Ramos (cell line): ENCODE measurements around the gene CEP170B.
"Not testable (repeated sequence)": the region's sequence is repeated elsewhere in the genome, so short reads cannot be mapped to it uniquely, and the experiment has no call there.

ENCODE experiments used
- in situ Hi-C: fragments of 300-500 bp; cut with MboI; formaldehyde crosslinking; loops from one replicate; pipeline ENCODE4 v1.14.3; 2022; ENCODE audit warnings: low sequenced_read_pairs; ENCODE audit not compliant: unreplicated experiment

CEP170B gene

GRCh38 chr14:104900639-104901512 is 35.8 kb downstream of the CEP170B start:
- in situ Hi-C loops: no loop called here

GRCh38 chr14:104903990-104904389 is 38.9 kb downstream of the CEP170B start:
- in situ Hi-C loops: no loop called here

GRCh38 chr14:104904650-104905578 is 39.8 kb downstream of the CEP170B start:
- in situ Hi-C loops: not testable (repeated sequence)

DNA sequence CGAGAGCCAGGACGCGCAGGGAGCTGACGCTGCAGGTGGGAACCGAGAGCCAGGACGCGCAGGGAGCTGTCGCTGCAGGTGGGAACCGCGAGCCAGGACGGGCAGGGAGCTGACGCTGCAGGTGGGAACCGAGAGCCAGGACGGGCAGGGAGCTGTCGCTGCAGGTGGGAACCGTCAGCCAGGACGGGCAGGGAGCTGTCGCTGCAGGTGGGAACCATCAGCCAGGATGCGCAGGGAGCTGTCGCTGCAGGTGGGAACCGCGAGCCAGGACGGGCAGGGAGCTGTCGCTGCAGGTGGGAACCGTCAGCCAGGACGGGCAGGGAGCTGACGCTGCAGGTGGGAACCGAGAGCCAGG is 40.5 kb downstream of the CEP170B start:
- in situ Hi-C loops: not testable (repeated sequence)

GRCh38 chr14:104908303-104908702 is 43.2 kb downstream of the CEP170B start:
- in situ Hi-C loops: no loop called here

DNA sequence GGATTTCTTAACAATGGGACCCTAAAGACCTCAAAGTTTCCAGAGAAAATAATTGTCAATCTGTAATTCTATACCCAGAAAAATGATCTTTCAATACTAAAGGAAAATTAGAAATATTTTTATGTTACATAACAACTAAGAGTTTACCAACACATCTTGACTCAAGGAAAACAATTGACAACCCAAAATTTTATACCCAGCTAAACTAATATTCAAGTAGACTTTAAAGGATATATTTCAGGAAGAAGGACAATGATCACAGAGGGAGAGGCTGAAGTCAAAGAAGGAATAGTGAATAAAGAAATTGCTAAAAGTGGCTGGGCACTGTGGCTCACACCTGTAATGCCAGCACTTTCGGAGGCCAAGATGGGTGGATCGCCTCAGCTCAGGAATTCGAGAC is 47.0 kb downstream of the CEP170B start:
- in situ Hi-C loops: no loop called here

DNA sequence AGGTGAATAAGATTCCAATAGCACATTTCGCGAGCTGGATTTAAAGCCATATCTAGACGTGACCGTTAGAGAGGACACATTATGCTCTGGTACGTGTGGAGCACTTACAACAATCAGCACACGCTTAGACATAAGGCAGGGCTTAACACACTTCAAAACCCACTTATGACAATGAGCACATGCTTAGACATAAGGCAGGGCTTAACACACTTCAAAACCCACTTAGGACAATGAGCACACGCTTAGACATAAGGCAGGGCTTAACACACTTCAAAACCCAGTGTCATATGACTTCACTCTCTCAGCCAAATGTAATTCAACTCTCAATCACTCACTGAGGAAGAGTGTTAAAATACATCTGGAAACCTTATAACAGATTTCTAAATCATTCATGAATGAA is 48.4 kb downstream of the CEP170B start:
- in situ Hi-C loops: no loop called here

- in situ Hi-C loops: no loop called here
Measured at GRCh38 chr14:104917116-104917515, 52.0 kb downstream of the CEP170B start.

- in situ Hi-C loops: no loop called here
Measured at GRCh38 chr14:104917993-104918392, 52.9 kb downstream of the CEP170B start.

- in situ Hi-C loops: not testable (repeated sequence)
Measured at GRCh38 chr14:104919152-104919992, 54.3 kb downstream of the CEP170B start.

- in situ Hi-C loops: no loop called here
Measured at GRCh38 chr14:104919993-104920315, 54.9 kb downstream of the CEP170B start.

- in situ Hi-C loops: no loop called here
Measured at GRCh38 chr14:104923640-104924420, 58.8 kb downstream of the CEP170B start.

DNA sequence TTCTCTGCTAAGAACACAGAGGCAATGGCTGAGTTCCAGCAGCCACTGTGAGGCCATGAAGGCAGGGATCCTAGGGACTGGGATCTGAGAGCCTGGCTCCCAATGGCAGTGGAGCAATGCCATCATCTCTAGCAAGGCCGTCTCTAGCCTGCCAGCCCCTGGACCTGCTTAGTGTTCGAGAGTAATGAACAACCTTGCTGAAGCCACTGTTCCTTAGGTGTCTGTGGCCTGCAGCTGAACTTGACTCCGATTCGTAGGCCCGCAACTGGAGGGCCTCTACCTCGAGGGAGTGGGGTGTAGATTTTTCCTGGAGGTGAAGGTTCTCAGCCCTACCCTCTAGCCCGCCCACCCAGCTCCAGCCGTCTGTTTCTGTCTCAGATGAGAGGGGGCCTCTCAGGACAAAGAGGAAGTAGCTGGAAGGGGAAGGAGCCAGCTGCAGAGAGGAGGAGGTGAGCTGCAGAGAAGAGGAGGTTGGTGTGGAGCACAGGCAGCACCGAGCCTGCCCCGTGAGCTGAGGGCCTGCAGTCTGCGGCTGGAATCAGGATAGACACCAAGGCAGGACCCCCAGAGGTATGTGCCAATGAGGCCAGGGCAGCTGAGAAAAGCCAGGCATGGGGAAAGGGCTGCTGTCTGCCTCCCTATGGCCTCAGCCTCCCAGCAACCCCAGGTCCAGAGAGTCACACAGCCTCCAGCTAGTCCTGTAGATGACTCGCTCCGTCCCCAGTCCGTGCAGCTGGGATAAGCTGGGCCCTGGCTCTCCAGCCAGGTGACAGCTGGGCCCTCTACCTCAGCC is 59.5 kb downstream of the CEP170B start, which contains the start of gene PLD4:
Gene PLD4, plus strand, starts transcription at position 459 of the 793 bp plus-strand sequence. CDS start 2,262 bp downstream, outside the sequence.
- in situ Hi-C loops: no loop called here

- in situ Hi-C loops: no loop called here
Measured at GRCh38 chr14:104925214-104925854, 60.3 kb downstream of the CEP170B start.

DNA sequence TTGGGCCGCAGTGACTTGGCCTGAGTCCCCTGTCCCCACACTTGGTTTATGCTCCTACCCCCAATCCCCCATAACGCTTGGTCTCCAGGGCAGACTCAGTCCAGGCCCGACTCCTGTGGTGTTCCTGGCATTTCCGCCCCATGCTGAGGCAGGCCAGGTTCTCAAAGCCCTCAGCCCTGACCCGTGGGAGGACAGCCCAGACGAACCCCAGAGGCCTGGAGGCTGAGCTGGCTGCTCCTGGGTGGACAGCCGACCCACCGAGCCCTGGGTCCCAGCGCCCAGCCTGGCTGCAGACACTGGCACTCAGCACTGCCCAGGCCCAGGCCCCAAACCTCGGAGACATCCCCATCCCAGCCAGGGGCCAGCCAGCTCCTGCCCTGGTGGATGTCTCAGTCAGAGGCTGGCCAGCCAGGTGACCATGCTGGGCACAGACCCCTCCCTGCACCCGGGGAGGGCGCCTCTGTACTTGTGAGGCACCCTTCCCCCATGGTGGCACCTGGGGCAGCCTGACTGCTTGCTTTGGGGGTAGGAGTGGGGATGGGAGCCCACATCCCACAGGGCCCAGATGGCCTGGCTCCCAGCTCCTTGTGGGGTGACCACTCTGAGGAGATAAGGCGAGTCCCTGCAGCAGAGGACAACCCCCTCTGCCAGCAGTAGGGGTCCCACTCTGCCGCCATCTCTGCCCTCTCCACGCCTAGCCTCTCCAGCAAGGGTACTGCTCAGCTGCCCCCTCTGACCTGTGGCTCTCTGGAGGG is 61.0 kb downstream of the CEP170B start:
- in situ Hi-C loops: no loop called here

GRCh38 chr14:104926619-104927431 is 61.8 kb downstream of the CEP170B start:
- in situ Hi-C loops: no loop called here

DNA sequence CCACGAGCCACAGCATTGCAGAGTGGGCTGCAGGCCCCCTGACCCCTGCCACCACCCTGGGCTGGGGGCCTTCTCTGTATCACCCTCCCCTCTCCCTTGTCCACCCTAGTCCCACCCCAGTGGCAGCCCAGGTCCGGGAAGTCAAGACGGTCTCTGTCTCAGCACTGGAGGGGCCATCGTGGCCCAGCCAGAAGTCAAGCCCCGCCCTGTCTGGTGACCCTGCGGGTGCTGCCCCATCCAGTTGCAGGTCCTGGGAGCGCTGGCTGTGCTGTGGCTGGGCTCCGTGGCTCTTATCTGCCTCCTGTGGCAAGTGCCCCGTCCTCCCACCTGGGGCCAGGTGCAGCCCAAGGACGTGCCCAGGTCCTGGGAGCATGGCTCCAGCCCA is 62.4 kb downstream of the CEP170B start:
- in situ Hi-C loops: no loop called here
